Activated CD8-positive, alpha-beta memory T cell treated with anti-CD3 and anti-CD28 coated beads, Interleukin-2, amount 50 U/mL, for 1 hour (primary cell): ENCODE data around the gene MTCH1.
"Not testable (repeated sequence)": the region's sequence is repeated elsewhere in the genome, so short reads cannot be mapped to it uniquely, and the experiment has no call there.

Experiments
- DNase-seq: peaks from one replicate; pipeline ENCODE4 v3.0.0-alpha.2; 2020; ENCODE audit errors: extremely low read depth

MTCH1 gene

DNA sequence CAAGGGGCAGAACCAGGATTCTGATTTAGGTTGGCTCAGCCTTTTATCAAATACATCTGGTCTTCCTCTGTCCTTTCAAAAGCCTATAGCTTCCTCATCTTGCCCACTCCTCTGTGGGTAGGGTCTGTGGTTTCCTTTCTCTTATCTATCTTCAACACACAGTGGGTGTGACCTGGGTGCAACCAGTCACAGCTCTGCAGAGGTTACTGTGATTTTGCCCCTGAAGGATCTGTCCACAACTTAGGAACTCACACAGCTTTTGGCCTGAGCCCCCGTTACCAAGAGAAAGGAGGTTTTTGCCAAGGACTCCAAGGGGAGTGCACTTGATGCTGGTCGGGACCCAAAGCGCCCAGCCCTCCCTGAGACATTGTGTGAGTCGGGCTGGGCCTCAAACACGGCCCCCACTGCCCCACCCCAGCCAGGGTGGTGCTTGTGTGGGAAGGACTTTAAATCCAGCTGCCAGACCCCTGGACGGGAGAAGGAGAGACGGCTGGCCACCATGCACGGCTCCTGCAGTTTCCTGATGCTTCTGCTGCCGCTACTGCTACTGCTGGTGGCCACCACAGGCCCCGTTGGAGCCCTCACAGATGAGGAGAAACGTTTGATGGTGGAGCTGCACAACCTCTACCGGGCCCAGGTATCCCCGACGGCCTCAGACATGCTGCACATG is 31.6 kb downstream of the MTCH1 start, which contains the start of gene PI16:
PI16 (plus strand) TSS at position 477 of the 670 bp plus-strand sequence; CDS start at position 500, 23 bp downstream.
- DNase-seq = no peak

DNA sequence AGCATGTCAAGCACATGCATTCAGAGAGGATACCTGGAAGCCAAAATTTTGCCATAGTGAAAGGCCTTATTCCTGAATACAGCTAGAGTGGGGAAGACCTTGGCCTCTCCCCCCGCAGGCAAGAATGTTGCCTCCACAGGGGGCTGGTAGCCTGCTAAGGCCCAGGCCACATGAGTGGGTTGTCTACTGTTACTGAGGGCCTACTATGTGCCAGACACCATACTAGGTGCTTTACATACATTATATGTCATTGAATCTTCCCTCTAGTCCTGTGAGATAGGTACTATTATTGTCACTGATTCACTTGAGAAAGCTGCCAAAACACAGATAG is 32.1 kb downstream of the MTCH1 start:
- DNase-seq = no peak

DNA sequence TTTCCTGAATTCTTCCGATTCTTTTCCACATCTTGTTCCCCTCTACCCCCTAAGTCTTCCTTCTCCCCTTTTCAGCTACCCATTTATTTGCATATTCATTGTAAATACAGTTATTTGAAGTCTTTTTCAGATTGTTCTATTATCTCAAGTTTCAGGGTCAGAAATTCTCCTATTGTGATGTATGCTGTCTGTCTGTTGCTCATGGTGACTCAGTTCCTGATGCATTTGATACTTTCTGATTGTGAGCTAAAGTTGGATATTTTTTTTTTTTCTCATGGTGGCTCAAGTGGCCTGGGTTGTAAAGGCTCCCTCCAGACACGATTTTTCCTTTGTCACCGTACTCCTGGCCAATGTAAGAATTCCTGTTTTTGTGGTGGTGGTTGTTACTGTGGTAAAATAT is 36.4 kb downstream of the MTCH1 start:
- no peak for DNase-seq

DNA sequence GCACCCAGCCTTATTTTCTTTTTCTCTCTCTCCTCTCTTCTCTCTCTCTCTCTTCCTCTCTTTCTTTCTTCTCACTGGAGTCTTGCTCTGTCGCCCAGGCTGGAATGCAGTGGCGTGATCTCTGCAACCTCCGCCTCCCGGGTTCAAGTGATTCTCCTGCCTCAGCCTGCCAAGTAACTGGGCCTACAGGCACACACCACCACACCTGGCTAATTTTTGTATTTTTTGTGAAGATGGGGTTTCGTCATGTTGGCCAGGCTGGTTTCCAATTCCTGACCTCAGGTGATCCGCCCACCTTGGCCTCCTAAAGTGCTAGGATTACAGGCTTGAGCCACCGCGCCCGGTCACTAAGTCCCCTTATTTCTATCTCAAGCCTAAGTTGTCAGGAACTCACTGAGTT is 36.9 kb downstream of the MTCH1 start:
- DNase-seq = not testable (repeated sequence)

DNA sequence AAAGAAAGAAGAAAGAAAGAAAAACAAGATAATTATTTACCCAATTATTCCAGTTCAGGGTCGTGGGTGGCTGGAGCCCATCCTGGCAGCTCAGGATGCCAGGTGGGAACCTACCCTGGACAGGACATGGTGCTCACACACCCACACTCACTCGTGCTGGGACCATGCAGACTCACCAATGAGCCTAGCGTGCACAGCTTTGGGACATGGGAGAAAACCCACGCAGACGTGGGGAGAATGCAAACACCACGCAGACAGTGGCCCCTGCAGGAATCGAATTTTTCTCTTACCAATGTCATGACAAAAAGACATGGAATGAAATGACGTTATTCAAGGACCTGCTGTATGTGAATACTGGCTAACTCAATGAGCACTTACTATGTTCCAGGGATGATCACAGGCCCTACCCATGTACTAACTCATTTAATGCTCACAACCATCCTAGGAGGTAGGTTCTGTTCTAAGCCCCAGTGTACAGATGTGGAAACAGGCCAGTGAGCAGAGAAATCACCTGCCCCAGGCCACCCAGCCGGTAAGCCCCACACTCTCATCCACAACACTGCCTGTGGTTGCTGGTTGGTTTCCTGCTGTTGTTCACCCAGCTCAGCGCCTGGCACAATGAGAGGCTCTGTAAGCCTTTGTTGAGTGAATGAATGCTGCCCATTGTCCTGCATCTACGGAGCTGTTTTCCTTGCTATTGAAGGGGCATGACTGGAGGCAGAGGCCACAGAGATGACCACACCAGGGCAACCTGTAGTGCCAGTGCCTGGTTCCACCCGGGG is 38.2 kb downstream of the MTCH1 start:
- no peak for DNase-seq

DNA sequence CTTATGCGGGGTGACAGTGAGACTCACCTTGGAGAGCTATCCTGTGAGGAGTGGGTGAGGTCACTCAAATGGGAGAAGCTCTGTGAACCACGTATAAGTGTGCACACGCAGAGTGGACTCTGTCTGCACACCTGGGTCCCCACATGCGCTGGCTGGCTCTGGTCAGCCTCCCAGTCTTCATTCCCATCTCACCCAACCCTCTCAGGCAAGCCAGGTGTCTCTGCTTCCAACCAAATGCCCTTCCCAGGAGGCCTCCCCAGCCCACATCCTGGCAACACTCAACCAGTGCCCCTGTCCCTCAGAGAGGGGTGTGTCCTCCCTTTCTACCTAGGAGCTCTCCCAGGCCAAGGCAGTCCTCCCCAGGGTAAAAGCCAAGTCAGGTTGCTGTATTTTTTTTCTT is 39.5 kb downstream of the MTCH1 start:
- no peak for DNase-seq

DNA sequence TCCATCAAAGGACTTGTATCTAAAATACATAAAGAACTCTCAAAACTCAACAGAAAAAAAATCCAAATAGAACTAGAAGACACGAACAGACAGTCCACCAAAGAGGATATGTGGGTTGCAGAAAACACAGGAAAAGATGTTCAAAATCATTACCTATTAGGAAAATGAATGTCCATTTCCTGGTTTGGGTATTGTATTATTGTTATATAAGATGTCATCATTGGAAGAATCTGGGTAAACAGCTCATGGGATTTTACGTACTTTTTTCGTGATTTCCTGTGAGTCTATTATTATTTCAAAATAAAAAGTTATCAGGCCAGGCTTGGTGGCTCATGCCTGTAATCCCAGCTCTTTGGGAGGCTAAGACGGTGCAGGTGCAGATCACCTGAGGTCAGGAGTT is 40.7 kb downstream of the MTCH1 start:
- no peak for DNase-seq

DNA sequence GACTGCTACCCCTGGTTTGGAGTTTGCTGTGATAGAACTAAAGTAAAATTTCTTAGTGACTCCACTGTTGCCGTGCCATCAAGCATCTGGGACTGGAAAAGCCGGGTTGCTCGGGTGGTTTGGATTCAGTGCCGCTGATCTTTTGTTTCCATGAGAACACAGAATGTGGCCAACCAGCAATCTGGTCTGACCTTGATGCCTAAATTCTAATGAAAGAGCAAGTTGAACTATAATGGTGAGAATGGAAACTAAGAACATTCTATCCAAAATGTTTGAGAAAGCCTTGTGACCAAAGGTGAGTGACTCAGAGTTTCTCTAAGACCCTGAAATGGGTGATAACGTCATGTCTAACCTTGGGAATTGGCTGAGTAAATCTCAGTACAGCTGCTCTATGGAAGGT is 41.3 kb downstream of the MTCH1 start:
- no peak for DNase-seq

DNA sequence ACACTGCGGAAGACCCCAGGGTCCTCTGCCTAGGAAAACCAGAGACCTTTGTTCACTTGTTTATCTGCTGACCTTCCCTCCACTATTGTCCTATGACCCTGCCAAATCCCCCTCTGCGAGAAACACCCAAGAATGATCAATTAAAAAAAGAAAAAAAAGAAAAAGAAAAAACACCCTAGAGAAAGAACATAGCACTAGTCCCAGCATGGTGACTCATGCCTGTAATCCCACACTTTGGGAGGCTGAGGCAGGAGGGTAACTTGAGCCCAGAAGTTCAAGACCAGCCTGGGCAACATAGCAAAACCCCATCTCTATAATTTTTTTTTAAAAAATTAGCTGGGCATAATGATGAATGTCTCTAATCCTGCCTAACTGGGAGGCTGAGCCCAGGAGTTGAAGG is 43.7 kb downstream of the MTCH1 start:
- DNase-seq = not testable (repeated sequence)

DNA sequence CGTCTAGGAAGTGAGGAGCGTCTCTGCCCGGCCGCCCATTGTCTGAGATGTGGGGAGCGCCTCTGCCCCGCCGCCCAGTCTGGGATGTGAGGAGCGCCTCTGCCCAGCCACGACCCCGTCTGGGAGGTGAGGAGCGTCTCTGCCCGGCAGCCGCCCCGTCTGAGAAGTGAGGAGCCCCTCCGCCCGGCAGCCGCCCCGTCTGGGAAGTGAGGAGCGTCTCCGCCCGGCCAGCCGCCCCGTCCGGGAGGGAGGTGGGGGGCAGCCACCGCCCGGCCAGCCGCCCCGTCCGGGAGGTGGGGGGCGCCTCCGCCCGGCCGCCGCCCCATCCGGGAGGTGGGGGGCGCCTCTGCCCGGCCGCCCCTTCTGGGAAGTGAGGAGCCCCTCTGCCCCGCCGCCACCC is 44.4 kb downstream of the MTCH1 start:
- not testable (repeated sequence) for DNase-seq

DNA sequence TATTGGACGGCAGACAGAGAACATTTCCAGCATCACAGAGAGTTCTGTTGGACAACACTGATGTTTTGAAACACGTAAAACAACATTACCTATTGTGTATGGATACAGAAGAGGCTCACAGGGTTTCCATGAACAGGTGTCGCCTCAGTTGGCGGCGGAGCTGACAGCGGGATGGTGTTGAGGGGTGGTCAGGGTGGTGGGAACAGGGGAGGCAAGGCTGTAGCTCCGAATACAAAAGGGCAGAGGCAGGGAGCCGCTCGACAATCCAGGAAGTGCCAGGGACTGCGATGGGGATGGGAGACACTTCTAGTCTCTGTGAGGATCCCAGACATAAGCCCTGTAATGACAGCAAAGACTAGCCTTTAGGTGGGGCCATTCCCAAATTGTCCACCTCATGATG is 46.0 kb downstream of the MTCH1 start:
- no peak for DNase-seq

DNA sequence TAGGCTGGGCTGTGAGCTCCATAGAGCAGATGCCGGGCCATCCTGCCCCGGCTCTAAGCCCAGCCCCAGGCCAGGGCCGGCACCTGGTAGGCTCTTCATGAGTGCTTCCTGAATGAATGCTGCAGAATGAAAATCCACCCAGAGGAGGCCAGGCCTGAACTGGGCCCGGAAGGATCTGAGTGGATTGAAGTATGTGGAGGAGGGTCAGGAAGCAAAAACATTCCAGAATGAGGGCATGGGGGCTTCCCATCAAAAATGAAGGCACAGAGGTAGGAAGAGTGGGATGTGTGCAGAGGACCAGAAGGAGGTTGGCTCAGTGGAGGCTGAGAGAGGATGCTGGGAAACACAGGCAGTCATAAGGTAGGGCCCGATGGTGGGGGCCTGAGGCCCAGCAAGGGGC is 47.0 kb downstream of the MTCH1 start:
- not testable (repeated sequence) for DNase-seq

DNA sequence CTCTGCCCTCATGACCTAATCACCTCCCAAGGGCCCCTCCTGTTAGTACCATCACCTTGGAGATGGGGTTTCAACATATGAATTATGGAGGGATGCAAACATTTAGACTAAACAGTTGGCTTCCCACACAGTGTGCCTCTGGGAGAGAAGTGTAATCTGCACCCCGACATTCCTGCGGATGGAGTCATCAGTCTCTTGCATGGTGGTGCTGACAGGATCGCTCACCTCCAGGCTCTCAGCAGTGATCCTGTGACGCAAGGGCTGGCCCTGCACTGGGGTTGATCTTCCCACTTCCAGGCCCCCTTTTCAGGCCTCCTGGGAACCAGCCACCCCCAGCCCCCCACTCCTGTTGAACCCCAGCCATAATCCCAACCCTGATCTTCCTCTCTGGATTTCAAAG is 47.5 kb downstream of the MTCH1 start:
- no peak for DNase-seq

DNA sequence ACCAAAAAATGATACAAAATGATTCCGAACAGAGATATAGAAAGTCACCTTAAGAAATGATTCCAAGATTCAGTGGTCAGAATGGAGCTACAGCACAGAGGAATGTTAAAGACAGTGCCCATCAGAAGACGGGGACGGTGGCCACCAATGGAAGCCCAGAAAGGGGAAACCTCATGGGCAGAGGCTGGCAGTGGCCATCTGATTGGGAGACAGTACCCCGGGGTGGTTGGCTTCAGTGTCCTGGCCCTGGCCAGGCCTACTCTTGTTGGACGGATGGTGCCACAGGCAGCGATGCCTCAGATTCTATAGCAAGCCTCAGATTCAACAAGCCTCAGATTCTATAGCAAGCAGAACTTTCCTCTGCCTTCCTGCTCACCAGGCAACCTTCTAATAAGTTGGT is 48.1 kb downstream of the MTCH1 start:
- no peak for DNase-seq

DNA sequence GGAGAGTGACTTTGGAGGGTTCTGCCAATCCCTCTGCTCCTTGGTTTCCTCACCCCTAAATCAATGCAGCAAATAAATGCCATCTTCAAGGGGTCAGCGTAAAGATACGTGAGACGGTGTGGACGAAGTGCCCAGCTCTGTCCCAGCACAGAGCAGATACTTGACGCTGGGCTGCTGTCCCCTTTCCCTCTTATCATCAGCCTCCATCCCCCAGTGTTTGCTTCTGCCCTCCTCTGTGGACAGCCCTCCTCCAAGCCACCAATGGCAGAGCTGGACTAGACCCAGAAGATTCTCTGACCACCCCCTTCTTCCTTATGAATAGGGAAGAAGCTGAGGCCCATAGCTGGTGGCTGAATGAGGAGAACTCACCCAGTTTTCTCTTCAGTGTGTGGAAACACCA is 49.2 kb downstream of the MTCH1 start:
- no peak for DNase-seq

DNA sequence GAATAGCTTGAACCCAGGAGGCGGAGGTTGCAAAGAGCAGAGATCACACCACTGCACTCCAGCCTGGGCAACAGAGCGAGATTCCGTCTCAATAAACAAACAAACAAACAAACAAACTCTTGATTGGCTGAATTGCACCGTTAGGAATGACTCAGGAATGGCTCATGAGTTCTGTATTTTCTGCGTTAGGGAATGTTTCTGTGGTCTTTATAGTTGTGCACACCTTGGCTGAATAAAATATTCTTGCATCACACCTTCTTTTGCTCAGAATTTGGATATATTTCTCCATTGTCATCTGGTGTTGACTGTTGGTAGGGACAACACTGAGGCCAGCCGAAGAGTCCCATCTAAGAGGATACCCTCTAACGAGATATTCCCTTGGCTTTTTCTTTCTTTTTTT is 51.1 kb downstream of the MTCH1 start:
- no peak for DNase-seq

DNA sequence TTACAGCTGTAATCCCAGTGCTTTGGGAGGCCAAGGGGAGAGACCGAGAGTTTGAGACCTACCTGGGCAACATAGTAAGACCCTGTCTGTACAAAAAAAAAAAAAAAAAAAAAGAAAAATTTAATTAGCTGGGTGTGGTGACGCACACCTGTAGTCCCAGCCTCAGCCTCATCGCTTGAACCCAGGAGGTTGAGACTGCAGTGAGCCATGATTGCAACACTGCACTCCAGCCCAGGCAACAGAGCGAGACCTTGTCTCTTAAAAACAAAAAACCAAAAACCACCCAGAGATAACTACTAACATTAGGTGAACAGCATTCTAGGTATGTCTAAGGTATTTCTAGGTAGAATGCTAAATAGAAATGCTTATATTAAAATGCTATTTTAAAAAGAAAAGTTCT is 52.5 kb downstream of the MTCH1 start:
- no peak for DNase-seq

DNA sequence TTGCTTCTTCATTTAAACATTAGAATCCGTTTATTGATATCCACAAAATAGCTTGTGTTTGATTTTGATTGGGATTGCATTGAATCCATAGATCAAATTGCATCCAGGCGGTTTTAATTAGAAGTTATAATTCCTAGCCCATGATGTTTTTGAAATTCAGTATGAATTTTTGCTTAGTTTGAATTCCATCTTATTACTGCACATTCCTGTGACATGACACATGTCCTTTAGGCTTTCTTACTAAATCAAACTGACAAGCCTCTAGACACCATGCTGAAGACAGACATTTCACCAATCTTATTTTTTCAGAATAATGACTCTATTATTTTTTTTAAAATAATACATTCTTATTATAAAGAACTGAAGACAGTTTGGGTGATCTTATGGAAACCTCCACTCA is 52.9 kb downstream of the MTCH1 start:
- DNase-seq = no peak

DNA sequence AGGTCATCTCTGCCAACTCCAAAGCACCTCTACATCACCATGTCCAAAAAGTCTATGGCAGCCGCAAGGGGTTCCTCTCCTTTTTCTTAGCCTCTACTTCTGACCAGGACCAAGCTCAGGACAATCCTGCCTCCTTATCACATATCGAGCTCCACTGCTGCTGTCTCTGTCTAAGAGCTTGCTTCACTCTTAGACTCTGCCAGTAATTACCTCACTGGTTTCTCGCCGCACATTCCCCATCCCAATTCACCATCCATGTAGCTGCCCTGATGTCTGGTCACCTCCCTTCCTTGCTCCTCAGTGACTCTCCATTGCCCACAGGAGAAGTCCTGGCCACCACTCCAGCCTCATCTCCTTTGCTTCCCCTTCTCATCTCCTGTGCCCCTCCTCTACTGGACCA is 55.5 kb downstream of the MTCH1 start:
- DNase-seq = no peak

DNA sequence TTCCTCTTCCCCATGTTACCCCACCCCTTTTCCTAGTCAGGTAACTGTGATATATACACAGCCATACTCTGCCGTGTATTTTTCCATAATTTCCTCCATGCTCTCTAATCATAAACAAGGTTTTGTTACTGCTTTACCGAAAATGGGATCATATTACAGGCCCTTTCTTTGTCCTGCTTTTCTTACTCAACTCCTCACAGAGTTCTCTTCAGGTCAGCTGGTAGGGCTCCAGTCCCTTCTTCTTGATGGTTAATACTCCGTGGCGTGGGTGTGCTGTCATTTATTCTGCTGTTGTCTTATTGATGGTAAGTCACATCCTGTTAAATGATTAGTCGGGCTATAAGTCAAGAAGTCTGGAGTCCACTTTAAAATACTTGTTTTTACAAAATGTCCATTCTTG is 56.4 kb downstream of the MTCH1 start:
- no peak for DNase-seq

DNA sequence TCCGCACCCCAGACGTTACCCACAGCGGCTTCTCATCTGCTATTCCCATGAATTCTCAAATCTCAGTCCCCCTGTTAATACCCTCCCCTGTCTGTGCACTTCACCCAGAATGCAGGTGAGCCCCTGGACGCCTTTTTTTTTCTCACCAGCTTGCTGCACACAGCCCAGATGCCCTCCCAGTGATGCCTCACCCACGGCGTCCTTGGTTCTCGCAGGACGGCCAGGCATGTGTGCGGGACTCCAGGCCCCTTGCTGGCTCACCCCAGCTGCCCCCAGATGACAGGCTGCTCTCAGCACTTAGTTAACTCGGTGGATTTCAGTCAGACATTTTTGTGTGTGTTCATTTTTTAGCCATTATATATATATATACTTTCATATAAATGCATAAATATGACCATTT is 56.8 kb downstream of the MTCH1 start:
- no peak for DNase-seq

DNA sequence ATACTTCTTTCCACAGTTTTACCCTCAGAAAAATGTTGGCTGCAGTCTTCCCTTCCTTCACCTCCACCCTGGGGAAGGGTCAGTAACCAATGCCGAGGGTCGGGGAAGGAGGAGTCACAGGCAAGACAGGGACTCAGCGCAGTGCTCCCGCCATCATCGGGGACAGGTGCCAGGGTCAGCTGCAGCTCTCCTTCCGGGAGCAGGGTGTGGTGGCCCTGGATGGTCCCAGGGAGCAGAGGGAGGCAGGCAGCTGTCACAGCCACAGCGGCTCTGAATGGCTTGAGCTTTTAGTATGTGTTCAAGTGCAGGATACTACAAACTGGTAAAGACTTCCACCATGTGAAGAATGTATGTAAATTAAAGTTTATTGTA is 57.5 kb downstream of the MTCH1 start:
- DNase-seq = no peak

DNA sequence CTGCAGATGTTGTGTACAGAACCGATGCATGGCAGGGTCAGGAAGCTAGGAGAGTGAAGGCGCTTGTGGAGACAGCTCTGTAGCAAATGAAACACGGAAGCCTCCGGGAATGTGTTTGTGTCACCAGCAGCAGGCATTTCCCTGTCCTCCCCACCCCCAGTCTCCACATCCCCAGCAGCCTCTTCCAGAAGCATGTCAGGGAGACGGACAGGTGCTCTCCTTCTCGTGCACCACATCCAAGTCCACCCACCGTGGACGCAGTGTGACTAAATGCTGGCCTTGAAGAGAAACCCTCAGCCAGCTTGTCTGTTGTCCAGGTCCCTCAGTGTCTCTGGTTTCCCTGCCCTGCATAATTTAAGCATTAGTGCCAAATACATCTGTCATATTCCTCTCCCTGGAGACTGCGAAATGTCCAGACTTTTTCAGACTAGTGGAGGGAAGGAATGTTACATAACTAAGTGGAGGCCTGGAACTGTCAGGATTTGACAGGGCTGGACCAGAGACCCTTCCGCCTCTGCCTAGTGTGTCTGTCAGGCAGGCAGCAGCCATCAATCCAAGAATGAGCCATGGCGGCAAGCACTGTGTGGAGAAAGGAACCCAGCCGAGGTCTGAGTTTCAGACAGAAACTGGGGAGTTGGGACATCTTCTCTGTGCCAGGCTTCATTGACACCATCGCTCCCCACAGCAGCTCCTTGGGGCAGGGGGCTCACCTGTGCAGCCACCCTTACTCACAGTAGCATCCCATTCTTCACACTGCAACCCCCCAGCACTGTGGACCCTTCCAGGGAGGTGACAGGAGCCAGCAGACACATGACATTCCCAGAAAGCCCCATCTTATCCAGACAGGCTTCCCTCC is 58.1 kb downstream of the MTCH1 start:
- DNase-seq = no peak
